Measurements from ENCODE around the gene MTG1. TPM values are rescaled to one million over a fixed set of nuclear protein-coding genes. Genes with fewer than 3 reads are reported as not detected.
A peak's percentile ranks its signal among the peaks of the same experiment; 100 is the strongest.
"Not testable (repeated sequence)": the region's sequence is repeated elsewhere in the genome, so short reads cannot be mapped to it uniquely, and the experiment has no call there.

MTG1 gene
- polyA plus RNA-seq, 4 donors, result 67.4 to 124 (median 90.9) TPM

DNA sequence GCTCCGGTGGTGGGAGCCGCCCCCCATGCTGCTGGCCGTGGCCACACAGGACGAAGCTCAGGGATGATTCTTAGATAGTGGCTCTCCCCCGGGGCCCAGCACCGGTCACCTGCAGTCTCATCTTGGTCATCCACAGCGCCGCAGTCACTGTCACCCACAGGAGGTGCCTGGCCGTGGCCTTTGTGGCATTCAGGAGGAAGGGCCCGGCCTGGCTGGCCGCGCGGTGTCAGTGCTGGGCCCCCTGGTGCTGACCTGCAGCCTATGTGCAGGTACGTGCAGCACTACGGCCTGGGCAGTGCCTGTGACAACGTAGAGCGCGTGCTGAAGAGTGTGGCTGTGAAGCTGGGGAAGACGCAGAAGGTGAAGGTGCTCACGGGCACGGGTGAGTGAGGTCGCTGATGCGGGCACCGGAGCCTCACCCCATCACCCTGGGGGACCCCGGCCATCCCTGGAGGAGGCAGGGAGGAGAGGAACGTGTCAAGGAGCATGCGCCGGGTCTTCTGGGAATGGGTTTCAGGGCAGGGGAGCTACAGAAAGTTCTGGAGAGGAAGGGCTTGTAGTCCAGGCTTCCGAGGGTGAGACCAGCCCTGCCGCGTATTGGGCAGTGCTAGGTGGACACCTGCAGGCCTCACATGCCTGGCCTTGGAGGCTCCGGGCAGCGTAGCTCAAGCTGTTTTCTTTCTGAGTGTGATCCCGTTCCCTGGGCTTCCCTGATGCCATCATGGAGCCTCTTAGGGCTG is 25.4 kb downstream of the MTG1 start:
- Histone ChIP-seq H3K27me3 (ENCODE audit: control insufficient read depth in 3 of 3, insufficient read depth in 3 of 3, low read length in 3 of 3) (peaks cover 0 to 7% (median 4%) of the 10 kb centered on the region in 3 donors), H3K36me3 (ENCODE audit: control insufficient read depth in 3 of 3, insufficient read depth in 2 of 3, low read depth in 1 of 3, low read length in 3 of 3) (peaks cover 7 to 47% (median 12%) of the 10 kb centered on the region in 3 donors), H3K27ac (ENCODE audit: low read depth in 1 of 3, low read length in 2 of 3) (no peak overlapping the region), H3K4me1 (ENCODE audit: control insufficient read depth in 3 of 3, insufficient read depth in 2 of 3, low read depth in 1 of 3, low read length in 2 of 3) (no peaks in the 10 kb centered on the region), H3K4me3 (ENCODE audit: low read depth in 1 of 3, low read length in 3 of 3) (no peak overlapping the region), H3K9me3 (ENCODE audit: control insufficient read depth in 2 of 2, insufficient read depth in 1 of 2, low read depth in 1 of 2, low read length in 1 of 2) (peaks cover 0 to 11% of the 10 kb centered on the region in 2 donors)
- FAIRE-seq (no peak), DNase-seq (no peak)
- WGBS, 3 donors, result 93 to 95% (median 94%) methylated on average over 33 to 34 of the region's 34 CpGs

DNA sequence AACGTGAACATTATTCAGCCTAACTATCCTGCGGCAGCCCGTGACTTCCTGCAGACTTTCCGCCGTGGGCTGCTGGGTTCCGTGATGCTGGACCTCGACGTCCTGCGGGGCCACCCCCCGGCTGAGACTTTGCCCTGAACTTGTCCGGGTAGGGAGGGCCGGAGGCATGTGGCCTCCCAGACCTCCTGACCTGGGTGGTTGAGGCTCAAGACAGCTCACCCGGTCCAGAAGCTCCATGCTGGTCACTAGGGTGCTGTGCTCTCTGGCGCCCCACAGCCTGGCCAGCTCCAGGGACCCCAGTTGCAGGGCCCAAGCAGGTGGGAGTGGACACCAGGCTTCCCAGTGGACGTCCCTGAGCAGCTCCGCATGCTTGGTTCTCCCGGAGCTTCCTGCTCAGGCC is 26.1 kb downstream of the MTG1 start:
- FAIRE-seq, result no peak
- no peaks in the 10 kb centered on the region for H3K4me1 ChIP-seq (ENCODE audit: control insufficient read depth in 3 of 3, insufficient read depth in 2 of 3, low read depth in 1 of 3, low read length in 2 of 3)
- WGBS, 3 donors, result 91 to 94% (median 91%) methylated on average over 17 of the region's 17 CpGs
- DNase-seq, result no peak
- no peak overlapping the region for H3K27ac ChIP-seq (ENCODE audit: low read depth in 1 of 3, low read length in 2 of 3)
- H3K9me3 ChIP-seq (ENCODE audit: control insufficient read depth in 2 of 2, insufficient read depth in 1 of 2, low read depth in 1 of 2, low read length in 1 of 2), result peaks cover 0 to 9% of the 10 kb centered on the region in 2 donors
- no peak overlapping the region for H3K4me3 ChIP-seq (ENCODE audit: low read depth in 1 of 3, low read length in 3 of 3)
- peaks cover 6 to 45% (median 12%) of the 10 kb centered on the region in 3 donors for H3K36me3 ChIP-seq (ENCODE audit: control insufficient read depth in 3 of 3, insufficient read depth in 2 of 3, low read depth in 1 of 3, low read length in 3 of 3)
- H3K27me3 ChIP-seq (ENCODE audit: control insufficient read depth in 3 of 3, insufficient read depth in 3 of 3, low read length in 3 of 3), result peaks cover 0 to 7% (median 4%) of the 10 kb centered on the region in 3 donors

DNA sequence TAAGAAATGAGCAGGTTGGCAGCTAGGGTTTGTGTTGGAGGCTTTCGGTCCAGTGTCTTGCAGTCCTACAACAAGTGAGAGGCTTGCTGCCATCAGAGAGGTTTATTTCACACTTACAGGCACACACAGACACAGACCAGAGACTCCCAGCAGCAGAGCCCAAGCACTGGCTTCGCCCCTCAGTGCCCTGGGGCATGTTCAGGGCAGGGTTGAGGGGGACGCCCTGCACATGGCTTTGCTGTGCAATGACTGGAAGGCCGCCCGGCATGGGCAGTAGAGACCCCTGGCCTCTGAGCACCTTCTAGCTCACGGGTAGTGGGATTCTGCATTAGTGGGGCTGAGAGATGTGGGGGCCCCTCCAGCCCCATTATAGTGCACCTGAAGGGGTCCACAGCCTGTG is 26.6 kb downstream of the MTG1 start:
- FAIRE-seq, result no peak
- no peak overlapping the region for H3K27ac ChIP-seq (ENCODE audit: low read depth in 1 of 3, low read length in 2 of 3)
- H3K4me3 ChIP-seq (ENCODE audit: low read depth in 1 of 3, low read length in 3 of 3), result no peak overlapping the region
- H3K9me3 ChIP-seq (ENCODE audit: control insufficient read depth in 2 of 2, insufficient read depth in 1 of 2, low read depth in 1 of 2, low read length in 1 of 2), result peaks cover 0 to 4% of the 10 kb centered on the region in 2 donors
- H3K36me3 ChIP-seq (ENCODE audit: control insufficient read depth in 3 of 3, insufficient read depth in 2 of 3, low read depth in 1 of 3, low read length in 3 of 3), result peaks cover 5 to 41% (median 8%) of the 10 kb centered on the region in 3 donors
- no peaks in the 10 kb centered on the region for H3K4me1 ChIP-seq (ENCODE audit: control insufficient read depth in 3 of 3, insufficient read depth in 2 of 3, low read depth in 1 of 3, low read length in 2 of 3)
- no peak for DNase-seq
- WGBS, 3 donors, result 90 to 98% (median 94%) methylated on average over 6 of the region's 6 CpGs
- peaks cover 0 to 7% (median 4%) of the 10 kb centered on the region in 3 donors for H3K27me3 ChIP-seq (ENCODE audit: control insufficient read depth in 3 of 3, insufficient read depth in 3 of 3, low read length in 3 of 3)

DNA sequence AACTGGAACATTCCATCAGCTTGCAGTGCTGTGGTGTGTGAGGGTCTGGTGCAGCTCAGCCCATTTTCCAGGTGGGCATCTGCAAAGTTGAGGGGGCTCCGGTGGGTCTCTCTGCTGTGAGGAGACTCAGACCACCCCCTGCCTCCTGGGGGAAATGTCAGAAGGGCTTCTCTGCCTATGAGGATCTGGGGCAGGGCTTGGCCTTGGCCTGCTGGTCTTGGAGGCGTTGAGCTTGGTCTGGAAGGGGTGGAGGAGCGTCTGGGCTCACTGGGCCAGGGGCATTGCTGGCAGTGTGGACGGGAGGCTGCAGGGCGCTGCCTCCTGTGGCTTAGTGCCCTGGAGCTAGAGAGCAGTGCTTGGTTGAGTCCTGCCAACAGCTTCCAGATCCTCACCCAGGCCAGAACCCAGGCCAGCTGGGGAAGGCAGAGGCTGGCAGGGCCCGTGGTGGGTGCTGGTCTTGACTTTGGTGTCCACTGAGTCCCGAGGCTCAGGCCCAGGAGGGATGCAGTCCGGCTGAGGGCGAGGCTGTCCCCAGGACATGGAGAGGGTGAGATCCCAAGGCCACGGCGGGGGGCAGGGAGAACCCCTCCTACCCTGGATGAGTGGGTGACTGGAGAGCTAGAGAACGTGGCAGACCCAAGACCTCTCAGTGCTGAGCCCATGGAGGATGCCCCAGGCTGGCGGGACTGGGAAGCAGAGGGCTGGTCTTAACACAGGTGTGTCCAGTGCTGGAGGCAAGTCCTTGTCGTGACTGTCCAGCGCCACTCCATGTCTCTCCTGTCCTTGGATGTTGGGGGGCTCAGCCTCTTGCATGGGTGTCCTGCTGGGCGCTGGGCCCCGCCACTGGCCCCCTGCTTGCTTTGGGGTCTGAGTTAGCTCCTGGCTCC is 27.6 kb downstream of the MTG1 start:
- Histone ChIP-seq H3K27ac (ENCODE audit: low read depth in 1 of 3, low read length in 2 of 3) (no peak overlapping the region), H3K9me3 (ENCODE audit: control insufficient read depth in 2 of 2, insufficient read depth in 1 of 2, low read depth in 1 of 2, low read length in 1 of 2) (no peaks in the 10 kb centered on the region), H3K27me3 (ENCODE audit: control insufficient read depth in 3 of 3, insufficient read depth in 3 of 3, low read length in 3 of 3) (peaks cover 0 to 7% (median 4%) of the 10 kb centered on the region in 3 donors), H3K4me3 (ENCODE audit: low read depth in 1 of 3, low read length in 3 of 3) (no peak overlapping the region), H3K4me1 (ENCODE audit: control insufficient read depth in 3 of 3, insufficient read depth in 2 of 3, low read depth in 1 of 3, low read length in 2 of 3) (no peaks in the 10 kb centered on the region), H3K36me3 (ENCODE audit: control insufficient read depth in 3 of 3, insufficient read depth in 2 of 3, low read depth in 1 of 3, low read length in 3 of 3) (peaks cover 5 to 39% (median 7%) of the 10 kb centered on the region in 3 donors)
- no peak for FAIRE-seq
- 81 to 88% (median 84%) methylated on average over 12 to 16 of the region's 17 CpGs for WGBS, 3 donors
- DNase-seq, result no peak

DNA sequence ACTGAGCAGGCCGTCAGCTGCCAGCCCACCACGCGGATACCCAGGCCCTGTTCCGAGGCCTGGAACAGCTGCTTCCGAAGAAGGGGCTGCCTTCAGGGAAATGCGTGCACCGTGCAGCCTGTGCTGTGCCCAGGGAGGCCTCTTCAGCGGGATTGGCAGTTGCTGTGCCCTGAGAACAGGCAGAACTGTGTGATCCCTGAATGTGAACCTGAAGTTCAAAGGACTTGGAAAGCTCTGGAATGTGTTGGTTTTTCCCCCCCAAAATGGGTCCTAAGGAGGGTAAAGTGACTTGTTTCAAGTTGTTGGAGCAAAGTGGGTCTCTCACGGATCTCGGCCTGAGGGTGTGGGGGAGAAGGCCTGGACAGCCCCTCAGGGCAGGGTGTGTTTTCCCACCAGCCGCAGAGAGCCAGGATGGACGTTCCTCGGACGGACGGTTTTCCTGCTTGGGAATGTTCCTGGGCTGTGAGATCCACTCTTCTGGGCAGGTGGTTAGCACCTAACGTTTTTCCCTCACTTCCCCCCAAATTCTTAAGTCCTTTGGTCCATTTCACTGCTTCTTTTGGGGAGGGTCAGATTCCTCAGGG is 28.4 kb downstream of the MTG1 start:
- H3K27me3 ChIP-seq (ENCODE audit: control insufficient read depth in 3 of 3, insufficient read depth in 3 of 3, low read length in 3 of 3), result peaks cover 0 to 7% (median 4%) of the 10 kb centered on the region in 3 donors
- H3K36me3 ChIP-seq (ENCODE audit: control insufficient read depth in 3 of 3, insufficient read depth in 2 of 3, low read depth in 1 of 3, low read length in 3 of 3), result peaks cover 5 to 39% (median 7%) of the 10 kb centered on the region in 3 donors
- no peaks in the 10 kb centered on the region for H3K9me3 ChIP-seq (ENCODE audit: control insufficient read depth in 2 of 2, insufficient read depth in 1 of 2, low read depth in 1 of 2, low read length in 1 of 2)
- 81 to 87% (median 83%) methylated on average over 16 of the region's 16 CpGs for WGBS, 3 donors
- no peak overlapping the region for H3K4me3 ChIP-seq (ENCODE audit: low read depth in 1 of 3, low read length in 3 of 3)
- no peak for FAIRE-seq
- no peak overlapping the region for H3K27ac ChIP-seq (ENCODE audit: low read depth in 1 of 3, low read length in 2 of 3)
- no peaks in the 10 kb centered on the region for H3K4me1 ChIP-seq (ENCODE audit: control insufficient read depth in 3 of 3, insufficient read depth in 2 of 3, low read depth in 1 of 3, low read length in 2 of 3)
- no peak for DNase-seq

DNA sequence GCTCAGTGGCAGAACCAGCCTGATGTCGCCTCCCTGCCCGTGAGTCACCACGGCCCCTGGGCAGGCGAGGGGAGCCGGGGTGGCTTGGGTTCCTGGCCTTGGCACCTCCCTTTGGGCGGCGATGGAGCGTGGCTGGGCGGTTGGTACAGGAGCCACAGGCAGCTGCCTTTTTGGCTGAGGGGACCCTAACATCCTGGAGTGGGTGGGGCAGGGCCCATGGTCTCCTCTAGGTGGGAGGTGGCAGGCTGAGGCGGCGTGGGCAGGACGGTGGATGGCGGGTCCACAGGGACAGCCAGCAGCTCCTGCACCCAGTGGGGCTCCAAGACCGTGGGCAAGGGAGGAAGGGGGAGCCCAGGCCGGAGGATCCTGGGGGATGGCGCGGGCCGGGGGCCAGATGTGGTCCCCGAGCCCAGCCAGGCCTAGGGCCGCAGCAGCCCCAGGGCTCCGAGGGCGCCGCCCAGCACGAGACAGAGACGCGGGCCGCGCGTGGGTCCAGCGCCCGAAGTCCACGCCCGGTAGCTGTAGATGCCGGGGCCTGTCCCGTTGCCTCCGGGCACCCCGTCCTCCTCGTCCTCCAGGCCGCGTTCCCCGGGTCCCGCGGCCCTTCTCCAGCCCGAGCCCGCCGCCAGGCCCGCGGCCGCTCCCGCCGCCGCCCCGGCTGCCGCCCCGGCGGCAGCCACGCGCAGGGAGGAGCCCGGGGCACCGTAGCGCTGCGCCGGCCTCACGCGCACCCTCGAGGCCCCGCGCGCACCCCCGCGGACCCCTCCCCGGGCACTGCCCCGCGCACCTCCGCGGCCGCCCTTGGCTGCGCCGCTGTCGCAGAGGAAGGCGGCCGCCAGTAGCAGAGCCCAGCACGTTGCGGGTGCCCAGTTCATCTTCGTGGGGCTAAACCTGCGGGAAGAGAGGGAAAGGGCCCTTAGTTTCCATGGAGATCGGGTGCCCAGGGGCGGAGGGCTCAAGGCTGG is 29.1 kb downstream of the MTG1 start:
- 13 to 15% (median 15%) methylated on average over 45 to 88 of the region's 88 CpGs for WGBS, 3 donors
- peaks cover 5 to 36% (median 7%) of the 10 kb centered on the region in 3 donors for H3K36me3 ChIP-seq (ENCODE audit: control insufficient read depth in 3 of 3, insufficient read depth in 2 of 3, low read depth in 1 of 3, low read length in 3 of 3)
- H3K9me3 ChIP-seq (ENCODE audit: control insufficient read depth in 2 of 2, insufficient read depth in 1 of 2, low read depth in 1 of 2, low read length in 1 of 2), result peaks cover 0 to 1% of the 10 kb centered on the region in 2 donors
- DNase-seq (no peak), FAIRE-seq (no peak)
- peak overlapping the region in 1 of 3 donors; percentile 39 for H3K4me3 ChIP-seq (ENCODE audit: low read depth in 1 of 3, low read length in 3 of 3)
- H3K4me1 ChIP-seq (ENCODE audit: control insufficient read depth in 3 of 3, insufficient read depth in 2 of 3, low read depth in 1 of 3, low read length in 2 of 3), result no peaks in the 10 kb centered on the region
- peaks cover 0 to 7% (median 4%) of the 10 kb centered on the region in 3 donors for H3K27me3 ChIP-seq (ENCODE audit: control insufficient read depth in 3 of 3, insufficient read depth in 3 of 3, low read length in 3 of 3)
- no peak overlapping the region for H3K27ac ChIP-seq (ENCODE audit: low read depth in 1 of 3, low read length in 2 of 3)

DNA sequence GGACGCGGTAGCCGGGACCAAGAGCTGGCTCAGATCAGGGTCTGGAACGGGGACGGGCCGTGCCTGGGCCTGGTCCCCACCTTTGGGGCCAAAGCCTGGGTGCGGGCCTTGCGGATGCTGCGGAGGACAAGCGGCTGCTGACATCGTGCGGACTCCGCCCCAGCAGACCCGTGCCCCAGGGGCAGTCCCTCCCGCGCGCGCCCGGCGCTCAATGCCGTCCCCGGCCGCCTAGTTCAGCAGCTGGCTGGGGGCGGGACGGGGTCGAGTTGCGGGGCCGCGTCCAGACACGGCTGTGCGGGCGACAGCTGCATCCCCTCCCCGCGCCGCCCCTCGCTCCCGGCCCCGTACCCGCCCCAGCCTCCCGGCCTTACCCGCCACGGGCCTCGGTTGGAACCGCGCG is 30.1 kb downstream of the MTG1 start:
- H3K9me3 ChIP-seq (ENCODE audit: control insufficient read depth in 2 of 2, insufficient read depth in 1 of 2, low read depth in 1 of 2, low read length in 1 of 2); FAIRE-seq; H3K27ac ChIP-seq (ENCODE audit: low read depth in 1 of 3, low read length in 2 of 3); H3K27me3 ChIP-seq (ENCODE audit: control insufficient read depth in 3 of 3, insufficient read depth in 3 of 3, low read length in 3 of 3); H3K4me1 ChIP-seq (ENCODE audit: control insufficient read depth in 3 of 3, insufficient read depth in 2 of 3, low read depth in 1 of 3, low read length in 2 of 3); H3K4me3 ChIP-seq (ENCODE audit: low read depth in 1 of 3, low read length in 3 of 3); DNase-seq: not testable (repeated sequence)
- WGBS, 3 donors, result 25% methylated on average over 17 of the region's 46 CpGs; no CpG with 5 or more reads in 2 of the 3 donors
- H3K36me3 ChIP-seq (ENCODE audit: control insufficient read depth in 3 of 3, insufficient read depth in 2 of 3, low read depth in 1 of 3, low read length in 3 of 3), result peaks cover 5 to 26% (median 7%) of the 10 kb centered on the region in 3 donors
